ENCODE measurements around the gene FADS1. TPM values are rescaled to one million over a fixed set of nuclear protein-coding genes. Genes with fewer than 3 reads are reported as not detected.

FADS1 gene
- total and polyA plus RNA-seq, 2 donors from 2014 or later = 6.7 to 19.5 TPM

GRCh38 chr11:61803889-61804647 lies 12.7 kb downstream of the FADS1 start:
- H3K4me1 ChIP-seq (ENCODE audit: control insufficient read depth in 2 of 3, insufficient read depth in 2 of 3, low read depth in 1 of 3, low read length in 3 of 3) = no peaks in the 10 kb centered on the region
- H3K36me3 ChIP-seq (ENCODE audit: control insufficient read depth in 2 of 3, insufficient read depth in 3 of 3, low read length in 3 of 3) = peaks cover 0 to 5% (median 0%) of the 10 kb centered on the region in 3 donors
- DNase-seq (no peak), FAIRE-seq (no peak)
- no peak overlapping the region for H3K9ac ChIP-seq (ENCODE audit: low read length in 3 of 3)
- no peak overlapping the region for H3K27ac ChIP-seq (ENCODE audit: low read depth in 2 of 2, low read length in 2 of 2)
- no peaks in the 10 kb centered on the region for H3K9me3 ChIP-seq (ENCODE audit: control insufficient read depth in 2 of 3, insufficient read depth in 1 of 3, low read length in 3 of 3)
- intact Hi-C loops (cut with DNase I) = no loop called here
- H3K27me3 ChIP-seq (ENCODE audit: control insufficient read depth, insufficient read depth, low read length) = no peaks in the 10 kb centered on the region
- TF ChIP-seq CTCF (IDR thresholded peaks at IDR 0.05; ENCODE audit: borderline replicate concordance, extremely low read depth, insufficient read depth) = no peak
- no peak overlapping the region for H3K4me3 ChIP-seq (ENCODE audit: low read length in 3 of 3)

GRCh38 chr11:61802605-61803004 lies 14.2 kb downstream of the FADS1 start:
- H3K36me3 ChIP-seq (ENCODE audit: control insufficient read depth in 2 of 3, insufficient read depth in 3 of 3, low read length in 3 of 3) = peaks cover 0 to 5% (median 0%) of the 10 kb centered on the region in 3 donors
- no peaks in the 10 kb centered on the region for H3K27me3 ChIP-seq (ENCODE audit: control insufficient read depth, insufficient read depth, low read length)
- FAIRE-seq (no peak), DNase-seq (no peak)
- no peak for TF ChIP-seq CTCF (IDR thresholded peaks at IDR 0.05; ENCODE audit: borderline replicate concordance, extremely low read depth, insufficient read depth)
- intact Hi-C loops (cut with DNase I) = no loop called here
- H3K9ac ChIP-seq (ENCODE audit: low read length in 3 of 3) = no peak overlapping the region
- no peak overlapping the region for H3K27ac ChIP-seq (ENCODE audit: low read depth in 2 of 2, low read length in 2 of 2)
- peaks cover 0 to 3% (median 0%) of the 10 kb centered on the region in 3 donors for H3K4me1 ChIP-seq (ENCODE audit: control insufficient read depth in 2 of 3, insufficient read depth in 2 of 3, low read depth in 1 of 3, low read length in 3 of 3)
- no peak overlapping the region for H3K4me3 ChIP-seq (ENCODE audit: low read length in 3 of 3)
- no peaks in the 10 kb centered on the region for H3K9me3 ChIP-seq (ENCODE audit: control insufficient read depth in 2 of 3, insufficient read depth in 1 of 3, low read length in 3 of 3)

- no peak for TF ChIP-seq CTCF (IDR thresholded peaks at IDR 0.05; ENCODE audit: borderline replicate concordance, extremely low read depth, insufficient read depth)
- H3K27me3 ChIP-seq (ENCODE audit: control insufficient read depth, insufficient read depth, low read length) = no peaks in the 10 kb centered on the region
- no peaks in the 10 kb centered on the region for H3K9me3 ChIP-seq (ENCODE audit: control insufficient read depth in 2 of 3, insufficient read depth in 1 of 3, low read length in 3 of 3)
- no peak overlapping the region for H3K9ac ChIP-seq (ENCODE audit: low read length in 3 of 3)
- H3K4me3 ChIP-seq (ENCODE audit: low read length in 3 of 3) = no peak overlapping the region
- H3K27ac ChIP-seq (ENCODE audit: low read depth in 2 of 2, low read length in 2 of 2) = no peak overlapping the region
- peaks cover 0 to 6% (median 0%) of the 10 kb centered on the region in 3 donors for H3K4me1 ChIP-seq (ENCODE audit: control insufficient read depth in 2 of 3, insufficient read depth in 2 of 3, low read depth in 1 of 3, low read length in 3 of 3)
- no peak for DNase-seq
- intact Hi-C loops (cut with DNase I) = no loop called here
- FAIRE-seq = no peak
- peaks cover 0 to 5% (median 0%) of the 10 kb centered on the region in 3 donors for H3K36me3 ChIP-seq (ENCODE audit: control insufficient read depth in 2 of 3, insufficient read depth in 3 of 3, low read length in 3 of 3)
Measured at GRCh38 chr11:61800331-61801281, 16.2 kb downstream of the FADS1 start.
